HCT116 (cell line): ENCODE data around the gene VAMP7. TPM values are rescaled to one million over a fixed set of nuclear protein-coding genes. Genes with fewer than 3 reads are reported as not detected.

ENCODE experiments used
- ATAC-seq: fragments of 200-7000 bp; cut with Tn5 transposase; 2 replicates; pipeline ENCODE4 v1.9.1; 2020; ENCODE audit warnings: mild to moderate bottlenecking, moderate library complexity
- BruUV-seq: library from RNA; stranded (reverse); fragments of 400-500 nt; replicated peaks from 2 replicates; lab custom pipeline; 2021; lab: Mats Ljungman, UMichigan
- CTCF ChIA-PET: fragments of 300-600 bp; sonication (Branson Sonifier 250); formaldehyde crosslinking; loops from one replicate; lab custom pipeline; 2021; ENCODE audit warnings: antibody characterized with exemption; lab: Charles Lee
- POLR2A ChIA-PET: fragments of 300-600, 350-600 bp; sonication (Branson Sonifier 250); formaldehyde crosslinking; loops from one replicate; lab custom pipeline; 2021; ENCODE audit warnings: antibody characterized with exemption; lab: Charles Lee
- RAD21 ChIA-PET, 2 experiments: fragments of 300-600 bp; sonication (Branson Sonifier 250); formaldehyde crosslinking; loops; one replicate each; lab custom pipeline; 2023; ENCODE audit warnings: low total read pairs in 2 of 2; ENCODE audit not compliant: uncharacterized antibody in 2 of 2, unreplicated experiment in 2 of 2, low non-redundant PET in 1 of 2; lab: Charles Lee
- DNase-seq: peaks from one replicate; pipeline ENCODE4 v3.0.0-alpha.2; 2010; ENCODE audit warnings: low read depth, low spot score
- H2AFZ ChIP-seq: fragments of 200-600 bp; shearing (Covaris generic), sonication (generic); 2 replicates; pipeline ENCODE4 v1.6.1; 2017; ENCODE audit warnings: low read depth, mixed run types, mixed read lengths, antibody characterized with exemption, low read length; ENCODE audit not compliant: poor library complexity, severe bottlenecking
- H3K27ac ChIP-seq: 2 replicates; pipeline ENCODE4 v1.5.1; 2012; ENCODE audit warnings: low read depth, low read length
- H3K27me3 ChIP-seq: fragments of 200-600 bp; sonication (generic); 2 replicates; pipeline ENCODE4 v1.6.1; 2016; ENCODE audit warnings: mixed run types, low read length, mixed read lengths; ENCODE audit not compliant: insufficient read depth
- H3K36me3 ChIP-seq, 2 experiments: fragments of 200-500 bp in 1 of 2; fragments of 200-600 bp in 1 of 2; sonication (Bioruptor generic) in 1 of 2; sonication (generic) in 1 of 2; 2 replicates each; pipeline versions ENCODE4 v1.5.1 to v1.6.1; 2014 to 2016; ENCODE audit warnings: low read length in 2 of 2, inconsistent platforms in 1 of 2, mixed read lengths in 1 of 2, mixed run types in 1 of 2; ENCODE audit not compliant: insufficient read depth in 2 of 2, control insufficient read depth in 1 of 2
- H3K4me1 ChIP-seq, 2 experiments: fragments of 200-600 bp in 1 of 2; sonication (generic) in 1 of 2; 2 replicates each; pipeline versions ENCODE4 v1.5.1 to v1.6.1; 2012 to 2017; ENCODE audit warnings: low read length in 2 of 2, inconsistent platforms in 1 of 2, mild to moderate bottlenecking in 1 of 2, mixed read lengths in 1 of 2, mixed run types in 1 of 2, moderate library complexity in 1 of 2; ENCODE audit not compliant: insufficient read depth in 2 of 2, control insufficient read depth in 1 of 2
- H3K4me2 ChIP-seq: fragments of 200-600 bp; sonication (generic); 2 replicates; pipeline ENCODE4 v1.6.1; 2017; ENCODE audit warnings: mixed run types, low read length, mixed read lengths
- H3K4me3 ChIP-seq, 2 experiments: fragments of 200-600 bp in 1 of 2; sonication (generic) in 1 of 2; replicated peaks in 1 of 2; 2 replicates each; pipeline ENCODE4 v1.5.1; 2011 to 2016; ENCODE audit warnings: low read length in 2 of 2, control low read depth in 1 of 2, low read depth in 1 of 2, mild to moderate bottlenecking in 1 of 2, mixed read lengths in 1 of 2, mixed run types in 1 of 2
- H3K79me2 ChIP-seq: fragments of 200-600 bp; sonication (generic); 2 replicates; pipeline ENCODE4 v1.6.1; 2017; ENCODE audit warnings: mild to moderate bottlenecking, mixed run types, low read length, moderate library complexity, mixed read lengths; ENCODE audit not compliant: insufficient read depth
- H3K9ac ChIP-seq: fragments of 200-600 bp; sonication (generic); 2 replicates; pipeline ENCODE4 v1.6.1; 2016; ENCODE audit warnings: low read length, mixed read lengths
- H3K9me2 ChIP-seq: fragments of 200-600 bp; sonication (generic), shearing (Covaris generic); 2 replicates; pipeline ENCODE4 v1.6.1; 2017; ENCODE audit warnings: mixed run types, mild to moderate bottlenecking, moderate library complexity; ENCODE audit not compliant: insufficient read depth
- H3K9me3 ChIP-seq, 2 experiments: fragments of 200-500 bp in 1 of 2; fragments of 200-600 bp in 1 of 2; sonication (Bioruptor generic) in 1 of 2; sonication (generic) in 1 of 2; 2 replicates each; pipeline ENCODE4 v1.6.1; 2014 to 2017; ENCODE audit warnings: low read length in 2 of 2, mixed read lengths in 2 of 2, inconsistent platforms in 1 of 2, low read depth in 1 of 2, mild to moderate bottlenecking in 1 of 2, mixed run types in 1 of 2, moderate library complexity in 1 of 2; ENCODE audit not compliant: control insufficient read depth in 1 of 2, insufficient read depth in 1 of 2
- H4K20me1 ChIP-seq: fragments of 200-600 bp; sonication (generic), shearing (Covaris generic); 2 replicates; pipeline ENCODE4 v1.6.1; 2017; ENCODE audit warnings: mixed run types, mild to moderate bottlenecking, moderate library complexity; ENCODE audit not compliant: insufficient read depth
- CBX3 ChIP-seq: IDR thresholded peaks from 2 replicates; pipeline ENCODE4 v1.6.1; 2012; ENCODE audit warnings: low read depth
- EZH2 ChIP-seq: fragments of 200-600 bp; sonication (generic); IDR thresholded peaks from 2 replicates; pipeline ENCODE4 v1.6.1; 2017; ENCODE audit warnings: antibody characterized with exemption, mixed run types
- EZH2phosphoT487 ChIP-seq: fragments of 200-600 bp; IDR thresholded peaks from 2 replicates; pipeline ENCODE4 v1.6.1; 2018; ENCODE audit warnings: antibody characterized with exemption, borderline replicate concordance
- FOSL1 ChIP-seq: IDR thresholded peaks from 2 replicates; pipeline ENCODE4 v1.6.1; 2012; ENCODE audit warnings: low read depth
- POLR2AphosphoS5 ChIP-seq: IDR thresholded peaks from 2 replicates; pipeline ENCODE4 v1.6.1; 2011; ENCODE audit warnings: mild to moderate bottlenecking, low read depth, low read length, moderate library complexity
- REST ChIP-seq: IDR thresholded peaks from 2 replicates; pipeline ENCODE4 v1.6.1; 2012; ENCODE audit warnings: low read depth
- SIN3A ChIP-seq: IDR thresholded peaks from 2 replicates; pipeline ENCODE4 v1.6.1; 2012; ENCODE audit warnings: low read depth
- SP1 ChIP-seq: IDR thresholded peaks from 2 replicates; pipeline ENCODE4 v1.6.1; 2012; ENCODE audit warnings: low read depth
- TCF7L2 ChIP-seq: IDR thresholded peaks from 2 replicates; pipeline ENCODE4 v1.7.0; 2011; ENCODE audit warnings: borderline replicate concordance, inconsistent platforms; ENCODE audit not compliant: insufficient read depth, insufficient read length; ENCODE audit errors: extremely low read depth
- YY1 ChIP-seq: IDR thresholded peaks from 2 replicates; pipeline ENCODE4 v1.6.1; 2011; ENCODE audit warnings: low read length, low read depth, moderate library complexity, mild to moderate bottlenecking; ENCODE audit not compliant: insufficient replicate concordance; ENCODE audit errors: extremely low read depth
- ZFX ChIP-seq: fragments of 450-650 bp; IDR thresholded peaks from 2 replicates; pipeline ENCODE4 v1.6.1; 2017
- ZNF274 ChIP-seq: fragments of 200-500 bp; sonication (Bioruptor generic); IDR thresholded peaks from 2 replicates; pipeline ENCODE4 v1.6.1; 2014; ENCODE audit warnings: mild to moderate bottlenecking, low read depth, low read length, inconsistent platforms
- intact Hi-C: fragments of 100-400 bp; cut with micrococcal nuclease; formaldehyde crosslinking; loops from 2 replicates; pipeline ENCODE4 v1.10.0; 2022
- total RNA-seq: library from RNA; stranded (reverse); gene quantifications from one replicate; pipeline ENCODE4 v1.2.1, GENCODE V29; 2021; ENCODE audit not compliant: unreplicated experiment
- TF ChIP-seq, protein P1 (sequence below): IDR thresholded peaks from 2 replicates; pipeline ENCODE4 v1.6.1; 2012

Gene VAMP7
- total RNA-seq, 1 experiment from 2014 or later: 32.8 TPM

- POLR2A ChIA-PET: no interaction called here
- BruUV-seq: no TSS peak
- DNase-seq: no peak
- Histone ChIP-seq H4K20me1 (no peaks in the 10 kb centered on the region), H3K4me1 (no peaks in the 10 kb centered on the region), H3K79me2 (no peaks in the 10 kb centered on the region), H3K9me3 (no peaks in the 10 kb centered on the region), H3K4me2 (no peak overlapping the region), H2AFZ (no peak overlapping the region), H3K36me3 (no peaks in the 10 kb centered on the region), H3K27ac (no peak overlapping the region), H3K9me2 (no peaks in the 10 kb centered on the region), H3K27me3 (no peaks in the 10 kb centered on the region), H3K9ac (no peak overlapping the region), H3K4me3 (no peak overlapping the region)
- intact Hi-C loops: no loop called here
- TF ChIP-seq YY1: no peak
- no peak for TF ChIP-seq REST
- no peak for TF ChIP-seq POLR2AphosphoS5
- no peak for TF ChIP-seq EZH2
- TF ChIP-seq SP1: no peak
- no peak for TF ChIP-seq ZFX
- TF ChIP-seq FOSL1: no peak
- TF ChIP-seq CBX3: no peak
- TF ChIP-seq TCF7L2: no peak
- no peak for TF ChIP-seq ZNF274
- TF ChIP-seq EZH2phosphoT487: no peak
- no peak for TF ChIP-seq SIN3A
- TF ChIP-seq, protein P1, sequence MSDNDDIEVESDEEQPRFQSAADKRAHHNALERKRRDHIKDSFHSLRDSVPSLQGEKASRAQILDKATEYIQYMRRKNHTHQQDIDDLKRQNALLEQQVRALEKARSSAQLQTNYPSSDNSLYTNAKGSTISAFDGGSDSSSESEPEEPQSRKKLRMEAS: no peak
- RAD21 ChIA-PET: no interaction called here
- ATAC-seq: no peak
- CTCF ChIA-PET: no interaction called here
Measured at GRCh38 chrX:155957843-155958242, 76.7 kb downstream of the VAMP7 start.
